IMR-90 (cell line): ENCODE measurements around the gene YIPF6. TPM values are rescaled to one million over a fixed set of nuclear protein-coding genes. Genes with fewer than 3 reads are reported as not detected.

Source experiments
- ATAC-seq: fragments of 200-7000 bp; cut with Tn5 transposase; 2 replicates; pipeline ENCODE4 v1.9.1; 2020; ENCODE audit warnings: low read depth, mild to moderate bottlenecking, moderate library complexity
- BruUV-seq: library from RNA; stranded (reverse); fragments of 400-500 nt; replicated peaks from 2 replicates; lab custom pipeline; 2021; lab: Mats Ljungman, UMichigan
- CTCF ChIA-PET: fragments of 300-600 bp; formaldehyde crosslinking; extraction: SDS; loops from one replicate; lab custom pipeline; 2021; ENCODE audit warnings: antibody characterized with exemption; lab: Yijun Ruan, JAX
- POLR2A ChIA-PET: fragments of 300-600 bp; sonication (Branson Sonifier 250); formaldehyde crosslinking; loops from one replicate; lab custom pipeline; 2022; ENCODE audit warnings: antibody characterized with exemption; ENCODE audit not compliant: unreplicated experiment; lab: Charles Lee
- DNase-seq: peaks from one replicate; pipeline ENCODE4 v3.0.0; 2013
- H2AFZ ChIP-seq: replicated peaks from 2 replicates; pipeline ENCODE3; 2013; ENCODE audit warnings: low read length, mild to moderate bottlenecking; ENCODE audit not compliant: poor library complexity
- H2AK5ac ChIP-seq: 2 replicates; pipeline ENCODE4 v1.6.1; 2013; ENCODE audit warnings: low read depth, low read length, inconsistent platforms
- H2AK9ac ChIP-seq: replicated peaks from 2 replicates; pipeline ENCODE3; 2013; ENCODE audit warnings: mild to moderate bottlenecking, low read depth, low read length, moderate library complexity; ENCODE audit not compliant: poor library complexity
- H2BK120ac ChIP-seq: 2 replicates; pipeline ENCODE4 v1.6.1; 2013; ENCODE audit warnings: low read depth, low read length, inconsistent platforms
- H2BK15ac ChIP-seq: 3 replicates; pipeline ENCODE4 v1.6.1; 2013; ENCODE audit warnings: low read depth, low read length, inconsistent platforms
- H2BK20ac ChIP-seq: 2 replicates; pipeline ENCODE4 v1.6.1; 2013; ENCODE audit warnings: low read depth, mild to moderate bottlenecking, inconsistent platforms, low read length, moderate library complexity
- H2BK5ac ChIP-seq: 2 replicates; pipeline ENCODE4 v1.6.1; 2013; ENCODE audit warnings: mild to moderate bottlenecking, low read depth, low read length, inconsistent platforms; ENCODE audit not compliant: poor library complexity, severe bottlenecking
- H3K14ac ChIP-seq: replicated peaks from 2 replicates; pipeline ENCODE4 v1.6.1; 2013; ENCODE audit warnings: low read depth, low read length, inconsistent platforms
- H3K18ac ChIP-seq: 2 replicates; pipeline ENCODE4 v1.6.1; 2013; ENCODE audit warnings: low read depth, low read length, control low read depth
- H3K23ac ChIP-seq: 2 replicates; pipeline ENCODE4 v1.6.1; 2013; ENCODE audit warnings: low read depth, low read length, inconsistent platforms
- H3K27ac ChIP-seq: 2 replicates; pipeline ENCODE4 v1.5.1; 2013; ENCODE audit warnings: mild to moderate bottlenecking, control low read depth, low read length; ENCODE audit not compliant: insufficient read depth
- H3K27me3 ChIP-seq: 2 replicates; pipeline ENCODE4 v1.6.1; 2013; ENCODE audit warnings: low read length; ENCODE audit not compliant: control insufficient read depth, insufficient read depth
- H3K36me3 ChIP-seq: 2 replicates; pipeline ENCODE4 v1.6.1; 2013; ENCODE audit warnings: low read length, mixed read lengths; ENCODE audit not compliant: control insufficient read depth, insufficient read depth
- H3K4ac ChIP-seq: 2 replicates; pipeline ENCODE4 v1.6.1; 2013; ENCODE audit warnings: low read depth, low read length, inconsistent platforms
- H3K4me1 ChIP-seq: 2 replicates; pipeline ENCODE4 v1.6.1; 2013; ENCODE audit warnings: low read length, mixed read lengths; ENCODE audit not compliant: control insufficient read depth, insufficient read depth
- H3K4me2 ChIP-seq: 2 replicates; pipeline ENCODE4 v1.6.1; 2013; ENCODE audit warnings: low read depth, mild to moderate bottlenecking, control low read depth, low read length, moderate library complexity
- H3K4me3 ChIP-seq: 2 replicates; pipeline ENCODE4 v1.5.1; 2013; ENCODE audit warnings: low read depth, mild to moderate bottlenecking, control low read depth, low read length, moderate library complexity; ENCODE audit not compliant: insufficient read depth
- H3K56ac ChIP-seq: 2 replicates; pipeline ENCODE4 v1.6.1; 2013; ENCODE audit warnings: low read length, inconsistent platforms; ENCODE audit not compliant: insufficient read depth; ENCODE audit errors: extremely low read depth
- H3K79me1 ChIP-seq, 2 experiments: 2 replicates each; pipeline ENCODE4 v1.6.1; 2013; ENCODE audit warnings: low read length in 2 of 2, inconsistent platforms in 1 of 2, low read depth in 1 of 2
- H3K9ac ChIP-seq: 2 replicates; pipeline ENCODE4 v1.6.1; 2013; ENCODE audit warnings: low read depth, low read length, control low read depth
- H3K9me1 ChIP-seq: 2 replicates; pipeline ENCODE4 v1.6.1; 2013; ENCODE audit warnings: low read length, inconsistent platforms; ENCODE audit not compliant: insufficient read depth
- H3K9me3 ChIP-seq: 2 replicates; pipeline ENCODE4 v1.6.1; 2013; ENCODE audit warnings: low read length; ENCODE audit not compliant: control insufficient read depth, insufficient read depth
- H4K20me1 ChIP-seq: 2 replicates; pipeline ENCODE4 v1.6.1; 2013; ENCODE audit warnings: low read length, inconsistent platforms; ENCODE audit not compliant: insufficient read depth
- H4K5ac ChIP-seq: 2 replicates; pipeline ENCODE4 v1.6.1; 2013; ENCODE audit warnings: mild to moderate bottlenecking, low read depth, low read length, control low read depth
- H4K8ac ChIP-seq, 2 experiments: 2 replicates each; pipeline ENCODE4 v1.6.1; 2013; ENCODE audit warnings: low read depth in 2 of 2, low read length in 2 of 2, control low read depth in 1 of 2, inconsistent platforms in 1 of 2
- H4K91ac ChIP-seq: 2 replicates; pipeline ENCODE4 v1.6.1; 2013; ENCODE audit warnings: low read depth, low read length, inconsistent platforms; ENCODE audit not compliant: insufficient read depth
- ELK1 ChIP-seq: fragments of 150-350 bp; IDR thresholded peaks from 2 replicates; pipeline ENCODE4 v1.6.1; 2016; ENCODE audit warnings: low read depth, mild to moderate bottlenecking, low read length, moderate library complexity, borderline replicate concordance
- MAFK ChIP-seq: IDR thresholded peaks from 2 replicates; pipeline ENCODE4 v1.6.1; 2012; ENCODE audit warnings: low read depth, low read length, improper control_type of control experiment
- MXI1 ChIP-seq: IDR thresholded peaks from 2 replicates; pipeline ENCODE4 v1.6.1; 2012; ENCODE audit warnings: low read depth, mild to moderate bottlenecking, low read length, moderate library complexity, borderline replicate concordance
- NFE2L2 ChIP-seq: fragments of 150-350 bp; IDR thresholded peaks from 2 replicates; pipeline ENCODE4 v1.6.1; 2016; ENCODE audit warnings: low read depth, mild to moderate bottlenecking, low read length
- POLR2A ChIP-seq: IDR thresholded peaks from 2 replicates; pipeline ENCODE4 v1.6.1; 2012; ENCODE audit warnings: mild to moderate bottlenecking, low read depth, low read length
- RAD21 ChIP-seq: IDR thresholded peaks from 2 replicates; pipeline ENCODE4 v1.6.1; 2012; ENCODE audit warnings: low read length, improper control_type of control experiment
- RFX5 ChIP-seq: IDR thresholded peaks from 2 replicates; pipeline ENCODE4 v1.8.0; 2012; ENCODE audit warnings: low read depth, mild to moderate bottlenecking, low read length, moderate library complexity
- SMC3 ChIP-seq: fragments of 150-350 bp; IDR thresholded peaks from 2 replicates; pipeline ENCODE4 v1.6.1; 2016; ENCODE audit warnings: low read depth, mild to moderate bottlenecking, antibody characterized with exemption, low read length, moderate library complexity
- WGBS, 2 experiments: methylation state at CpG; one replicate each; pipeline versions ENCODE4 v1.1.5 to v1.1.7; 2013; ENCODE audit warnings: missing lambda C conversion rate in 2 of 2; ENCODE audit not compliant: insufficient read length in 1 of 2; ENCODE audit errors: extremely low coverage in 2 of 2; 5-methylcytosine and 5-hydroxymethylcytosine counted together
- dilution Hi-C: fragments of 300-500 bp; cut with HindIII; formaldehyde crosslinking; loops from one replicate; pipeline ENCODE4 v1.14.3; 2018; ENCODE audit warnings: low sequenced_read_pairs; ENCODE audit not compliant: unreplicated experiment
- in situ Hi-C: fragments of 300-500 bp; cut with MboI; formaldehyde crosslinking; loops from 3 replicates; pipeline ENCODE4 v1.14.3; 2019; ENCODE audit warnings: low sequenced_read_pairs, inconsistent platforms, mixed read lengths
- intact Hi-C: fragments of 100-400 bp; cut with micrococcal nuclease; formaldehyde crosslinking; loops from 2 replicates; pipeline ENCODE4 v1.10.0; 2022
- polyA plus RNA-seq, 3 experiments: library from polyadenylated mRNA; depleted of rRNA; stranded (reverse); fragments of >200 nt; gene quantifications; 2 replicates each; pipeline ENCODE4 v1.2.3, GENCODE V29; 2012; ENCODE audit warnings: low replicate concordance in 1 of 3
- total RNA-seq: library from RNA; depleted of rRNA; stranded (reverse); fragments of >200 nt; gene quantifications from 2 replicates; pipeline ENCODE4 v1.2.3, GENCODE V29; 2012
- TF ChIP-seq, protein P1 (sequence below): fragments of 150-350 bp; IDR thresholded peaks from 2 replicates; pipeline ENCODE4 v1.6.1; 2017; ENCODE audit warnings: mild to moderate bottlenecking, antibody characterized with exemption, low read length, low read depth

Gene YIPF6
- total and polyA plus RNA-seq, 2 of the 4 experiments (the other 2 are of a cell fraction), result 9.7 to 22.4 TPM

DNA sequence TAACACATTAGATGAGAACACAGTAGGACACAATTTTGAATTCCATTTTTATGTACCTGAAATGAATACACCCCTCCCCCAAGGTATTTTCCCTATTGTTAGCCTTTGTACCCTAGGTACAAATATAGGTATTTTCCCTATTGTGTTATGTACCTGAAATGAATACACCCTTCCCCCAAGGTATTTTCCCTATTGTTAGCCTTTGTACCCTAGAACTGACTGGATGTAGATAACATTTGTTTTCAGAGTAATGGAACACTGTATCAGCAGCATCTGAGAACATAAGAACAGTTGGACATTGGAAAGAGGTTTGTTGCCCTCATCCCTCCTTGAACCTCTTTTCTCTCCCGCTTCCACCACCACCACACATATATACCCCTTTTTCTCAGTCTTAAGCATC lies 37.6 kb downstream of the YIPF6 start:
- DNase-seq (no peak), ATAC-seq (no peak)
- H2BK5ac ChIP-seq, result no peak overlapping the region
- no peak overlapping the region for H3K18ac ChIP-seq
- ChIA-PET POLR2A (no interaction called here), CTCF (no interaction called here)
- H2AK9ac ChIP-seq, result no peak overlapping the region
- in situ Hi-C loops (no loop called here), intact Hi-C loops (loop anchor here (10.0 kb wide), 1 partner anchor 168 kb away; no protein-coding TSS in a partner anchor), dilution Hi-C loops (no loop called here)
- peaks cover 2% of the 10 kb centered on the region; the same call in 1 of the 2 replicates for H3K27me3 ChIP-seq
- no peak overlapping the region for H2BK20ac ChIP-seq
- no peak overlapping the region for H3K9ac ChIP-seq
- H2BK120ac ChIP-seq, result no peak overlapping the region
- H3K14ac ChIP-seq, result no peak overlapping the region
- H4K5ac ChIP-seq, result no peak overlapping the region
- no CpG with 5 or more reads among the region's 1 CpG for WGBS, 2 experiments
- no peaks in the 10 kb centered on the region for H3K79me1 ChIP-seq
- H2BK15ac ChIP-seq, result no peak overlapping the region
- no peak overlapping the region for H3K4me2 ChIP-seq
- H4K8ac ChIP-seq, result no peak overlapping the region
- no peak overlapping the region for H2AFZ ChIP-seq
- no peaks in the 10 kb centered on the region for H3K9me3 ChIP-seq
- peaks cover 4% of the 10 kb centered on the region for H3K36me3 ChIP-seq
- no peak overlapping the region for H3K27ac ChIP-seq
- BruUV-seq, result TSS peak; percentile 13
- no peak overlapping the region for H3K23ac ChIP-seq
- no peak for TF ChIP-seq RAD21
- TF ChIP-seq POLR2A, result no peak
- TF ChIP-seq MAFK, result no peak
- TF ChIP-seq RFX5, result no peak
- TF ChIP-seq, protein P1, sequence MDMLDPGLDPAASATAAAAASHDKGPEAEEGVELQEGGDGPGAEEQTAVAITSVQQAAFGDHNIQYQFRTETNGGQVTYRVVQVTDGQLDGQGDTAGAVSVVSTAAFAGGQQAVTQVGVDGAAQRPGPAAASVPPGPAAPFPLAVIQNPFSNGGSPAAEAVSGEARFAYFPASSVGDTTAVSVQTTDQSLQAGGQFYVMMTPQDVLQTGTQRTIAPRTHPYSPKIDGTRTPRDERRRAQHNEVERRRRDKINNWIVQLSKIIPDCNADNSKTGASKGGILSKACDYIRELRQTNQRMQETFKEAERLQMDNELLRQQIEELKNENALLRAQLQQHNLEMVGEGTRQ, result no peak
- no peak for TF ChIP-seq MXI1
- TF ChIP-seq ELK1, result no peak
- no peak for TF ChIP-seq NFE2L2
- TF ChIP-seq SMC3, result no peak
- H3K9me1 ChIP-seq, result no peaks in the 10 kb centered on the region
- H3K4ac ChIP-seq, result no peak overlapping the region
- no peaks in the 10 kb centered on the region for H4K20me1 ChIP-seq
- no peak overlapping the region for H2AK5ac ChIP-seq
- no peak overlapping the region for H4K91ac ChIP-seq
- no peak overlapping the region for H3K56ac ChIP-seq
- no peak overlapping the region for H3K4me3 ChIP-seq
- no peaks in the 10 kb centered on the region for H3K4me1 ChIP-seq
